ENCODE measurements around the gene NCBP2L.

DNA sequence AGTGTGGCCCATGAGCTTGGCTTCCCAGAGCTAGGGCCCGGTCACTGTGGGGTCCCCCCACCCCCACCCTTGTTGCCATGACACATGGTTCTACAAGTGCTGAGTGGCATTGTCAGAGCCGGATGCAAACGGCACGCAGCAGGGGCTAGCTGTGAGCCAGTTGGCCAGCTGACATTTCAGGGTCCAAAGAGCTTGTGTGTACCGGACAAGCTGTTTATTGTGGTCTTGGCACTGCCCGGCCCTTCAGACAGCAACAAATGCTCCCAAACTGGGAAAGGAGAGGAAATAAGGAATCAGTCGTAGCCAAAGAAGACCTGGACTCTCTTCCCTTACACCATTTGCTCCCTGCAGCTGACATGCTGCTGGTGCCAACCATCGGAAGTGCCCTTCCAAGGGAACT lies 38.8 kb upstream of the NCBP2L start:
- TF ChIP-seq, protein P1, sequence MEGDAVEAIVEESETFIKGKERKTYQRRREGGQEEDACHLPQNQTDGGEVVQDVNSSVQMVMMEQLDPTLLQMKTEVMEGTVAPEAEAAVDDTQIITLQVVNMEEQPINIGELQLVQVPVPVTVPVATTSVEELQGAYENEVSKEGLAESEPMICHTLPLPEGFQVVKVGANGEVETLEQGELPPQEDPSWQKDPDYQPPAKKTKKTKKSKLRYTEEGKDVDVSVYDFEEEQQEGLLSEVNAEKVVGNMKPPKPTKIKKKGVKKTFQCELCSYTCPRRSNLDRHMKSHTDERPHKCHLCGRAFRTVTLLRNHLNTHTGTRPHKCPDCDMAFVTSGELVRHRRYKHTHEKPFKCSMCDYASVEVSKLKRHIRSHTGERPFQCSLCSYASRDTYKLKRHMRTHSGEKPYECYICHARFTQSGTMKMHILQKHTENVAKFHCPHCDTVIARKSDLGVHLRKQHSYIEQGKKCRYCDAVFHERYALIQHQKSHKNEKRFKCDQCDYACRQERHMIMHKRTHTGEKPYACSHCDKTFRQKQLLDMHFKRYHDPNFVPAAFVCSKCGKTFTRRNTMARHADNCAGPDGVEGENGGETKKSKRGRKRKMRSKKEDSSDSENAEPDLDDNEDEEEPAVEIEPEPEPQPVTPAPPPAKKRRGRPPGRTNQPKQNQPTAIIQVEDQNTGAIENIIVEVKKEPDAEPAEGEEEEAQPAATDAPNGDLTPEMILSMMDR (IDR thresholded peaks at IDR 0.05; ENCODE audit: control extremely low read depth in 1 of 3, insufficient read depth in 1 of 3, low read depth in 1 of 3, low read length in 3 of 3), result no peak
- no peak for TF ChIP-seq ASH2L (IDR thresholded peaks at IDR 0.05; ENCODE audit: low read length)
- no peak for TF ChIP-seq EZH2 (IDR thresholded peaks at IDR 0.05; ENCODE audit: low read depth, low read length, severe bottlenecking)
- TF ChIP-seq POLR2AphosphoS5 (IDR thresholded peaks at IDR 0.05; ENCODE audit: low read depth, low read length), result no peak
- TF ChIP-seq EP300 (IDR thresholded peaks at IDR 0.05; ENCODE audit: borderline replicate concordance in 1 of 2, low read depth in 2 of 2, low read length in 2 of 2), result no peak
- TF ChIP-seq TAF1 (IDR thresholded peaks at IDR 0.05; ENCODE audit: low read depth, low read length), result no peak
- TF ChIP-seq, protein P2, sequence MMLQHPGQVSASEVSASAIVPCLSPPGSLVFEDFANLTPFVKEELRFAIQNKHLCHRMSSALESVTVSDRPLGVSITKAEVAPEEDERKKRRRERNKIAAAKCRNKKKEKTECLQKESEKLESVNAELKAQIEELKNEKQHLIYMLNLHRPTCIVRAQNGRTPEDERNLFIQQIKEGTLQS (IDR thresholded peaks at IDR 0.05; ENCODE audit: insufficient read depth, low read depth, low read length), result no peak
- TF ChIP-seq, protein P3, sequence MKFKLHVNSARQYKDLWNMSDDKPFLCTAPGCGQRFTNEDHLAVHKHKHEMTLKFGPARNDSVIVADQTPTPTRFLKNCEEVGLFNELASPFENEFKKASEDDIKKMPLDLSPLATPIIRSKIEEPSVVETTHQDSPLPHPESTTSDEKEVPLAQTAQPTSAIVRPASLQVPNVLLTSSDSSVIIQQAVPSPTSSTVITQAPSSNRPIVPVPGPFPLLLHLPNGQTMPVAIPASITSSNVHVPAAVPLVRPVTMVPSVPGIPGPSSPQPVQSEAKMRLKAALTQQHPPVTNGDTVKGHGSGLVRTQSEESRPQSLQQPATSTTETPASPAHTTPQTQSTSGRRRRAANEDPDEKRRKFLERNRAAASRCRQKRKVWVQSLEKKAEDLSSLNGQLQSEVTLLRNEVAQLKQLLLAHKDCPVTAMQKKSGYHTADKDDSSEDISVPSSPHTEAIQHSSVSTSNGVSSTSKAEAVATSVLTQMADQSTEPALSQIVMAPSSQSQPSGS (IDR thresholded peaks at IDR 0.05; ENCODE audit: low read length), result no peak
- no peak for TF ChIP-seq CHD1 (IDR thresholded peaks at IDR 0.05; ENCODE audit: low read depth, low read length)
- TF ChIP-seq EGR1 (IDR thresholded peaks at IDR 0.05; ENCODE audit: borderline replicate concordance, low read depth, low read length), result no peak
